GM12892 (cell line): ENCODE results near the gene SIRT4.

Source experiments
- DNase-seq: peaks from one replicate; pipeline ENCODE4 v3.0.0; 2011; ENCODE audit not compliant: insufficient read length
- FAIRE-seq: peaks from 2 replicates; lab custom pipeline; 2011; peaks lifted over from hg19 to GRCh38; lab: Jason Lieb, UNC
- POLR2A ChIP-seq: IDR thresholded peaks from 2 replicates; pipeline ENCODE4 v1.6.1; 2011; ENCODE audit warnings: low read depth, low read length, control low read depth
- POLR2AphosphoS5 ChIP-seq: IDR thresholded peaks from 2 replicates; pipeline ENCODE4 v1.6.1; 2011; ENCODE audit warnings: low read depth, low read length, control low read depth
- TAF1 ChIP-seq: IDR thresholded peaks from 2 replicates; pipeline ENCODE4 v1.6.1; 2011; ENCODE audit warnings: low read depth, mild to moderate bottlenecking, control low read depth, low read length, borderline replicate concordance

Gene SIRT4

GRCh38 chr12:120346031-120346430 is 43.9 kb downstream of the SIRT4 start:
- no peak for TF ChIP-seq POLR2AphosphoS5
- TF ChIP-seq TAF1: no peak
- no peak for TF ChIP-seq POLR2A
- no peak for DNase-seq
- FAIRE-seq: no peak

GRCh38 chr12:120346681-120347080 is 44.6 kb downstream of the SIRT4 start:
- DNase-seq: no peak
- no peak for FAIRE-seq
- TF ChIP-seq TAF1 (no peak), POLR2AphosphoS5 (no peak), POLR2A (no peak)

- no peak for TF ChIP-seq TAF1
- no peak for TF ChIP-seq POLR2A
- no peak for TF ChIP-seq POLR2AphosphoS5
- DNase-seq (no peak), FAIRE-seq (no peak)
These were observed 45.6 kb downstream of the SIRT4 start for GRCh38 chr12:120347766-120348165.

GRCh38 chr12:120350576-120351350 is 48.6 kb downstream of the SIRT4 start:
- DNase-seq (no peak), FAIRE-seq (no peak)
- TF ChIP-seq POLR2A (no peak), POLR2AphosphoS5 (no peak), TAF1 (no peak)

- DNase-seq (no peak), FAIRE-seq (no peak)
- no peak for TF ChIP-seq POLR2AphosphoS5
- no peak for TF ChIP-seq TAF1
- TF ChIP-seq POLR2A: no peak
These were observed 50.0 kb downstream of the SIRT4 start for GRCh38 chr12:120352117-120352516.

- DNase-seq (no peak), FAIRE-seq (no peak)
- no peak for TF ChIP-seq TAF1
These were observed 51.0 kb downstream of the SIRT4 start for GRCh38 chr12:120353136-120353535.

GRCh38 chr12:120353556-120354317 is 51.6 kb downstream of the SIRT4 start:
- DNase-seq: no peak
- no peak for TF ChIP-seq POLR2AphosphoS5
- TF ChIP-seq POLR2A: no peak
- TF ChIP-seq TAF1: no peak
- no peak for FAIRE-seq

GRCh38 chr12:120356567-120357030 is 54.5 kb downstream of the SIRT4 start:
- TF ChIP-seq TAF1: no peak
- TF ChIP-seq POLR2A: no peak
- TF ChIP-seq POLR2AphosphoS5: no peak
- peak; percentile 87 for FAIRE-seq
- peak; percentile 88 for DNase-seq

- FAIRE-seq (no peak), DNase-seq (no peak)
- TF ChIP-seq TAF1: no peak
- TF ChIP-seq POLR2A: no peak
- no peak for TF ChIP-seq POLR2AphosphoS5
These were observed 55.0 kb downstream of the SIRT4 start for GRCh38 chr12:120357104-120357503.

- FAIRE-seq (no peak), DNase-seq (no peak)
- no peak for TF ChIP-seq TAF1
- no peak for TF ChIP-seq POLR2A
- no peak for TF ChIP-seq POLR2AphosphoS5
These were observed 56.4 kb downstream of the SIRT4 start for GRCh38 chr12:120358412-120359100.

- FAIRE-seq: no peak
- TF ChIP-seq TAF1: no peak
- no peak for TF ChIP-seq POLR2A
- TF ChIP-seq POLR2AphosphoS5: no peak
- DNase-seq: no peak
These were observed 57.0 kb downstream of the SIRT4 start for GRCh38 chr12:120359128-120359527.
